Ascending aorta (tissue), 2 donors: ENCODE data around the gene ADAMTS17. TPM values are rescaled to one million over a fixed set of nuclear protein-coding genes. Genes with fewer than 3 reads are reported as not detected.
A peak's percentile ranks its signal among the peaks of the same experiment; 100 is the strongest.

ENCODE experiments used
- DNase-seq, 2 donors: peaks; one replicate each; pipeline ENCODE4 v3.0.0-alpha.2; 2019; ENCODE audit warnings: low spot score in 2 of 2
- H3K27ac ChIP-seq, 2 donors: fragments of 200-600 bp; sonication (generic); one replicate each; pipeline ENCODE4 v1.5.1; 2016 to 2017; ENCODE audit warnings: mild to moderate bottlenecking in 1 of 2
- H3K27me3 ChIP-seq: fragments of 200-600 bp; sonication (generic); one replicate; pipeline ENCODE4 v1.5.1; 2017
- H3K36me3 ChIP-seq, 2 donors: fragments of 200-600 bp; sonication (generic); one replicate each; pipeline ENCODE4 v1.5.1; 2016
- H3K4me1 ChIP-seq, 2 donors: fragments of 200-600 bp; sonication (generic); one replicate each; pipeline ENCODE4 v1.5.1; 2016 to 2017; ENCODE audit warnings: mild to moderate bottlenecking in 1 of 2
- H3K4me3 ChIP-seq, 2 donors: fragments of 200-600 bp; sonication (generic); one replicate each; pipeline ENCODE4 v1.5.1; 2016 to 2017; ENCODE audit warnings: mild to moderate bottlenecking in 1 of 2
- H3K9me3 ChIP-seq, 2 donors: fragments of 200-600 bp; sonication (generic); one replicate each; pipeline ENCODE4 v1.5.1; 2016
- CTCF ChIP-seq, 3 experiments: fragments of 200-600 bp in 2 of 3; fragments of 450-650 bp in 1 of 3; sonication (generic) in 2 of 3; IDR thresholded peaks; one replicate each; pipeline ENCODE4 v1.5.1; 2016 to 2019; ENCODE audit warnings: antibody characterized with exemption in 3 of 3, mild to moderate bottlenecking in 1 of 3, moderate library complexity in 1 of 3
- intact Hi-C: fragments of 100-400 bp; cut with DNase I; formaldehyde crosslinking; loops from one replicate; pipeline ENCODE4 v1.15.1; 2023
- total RNA-seq: library from RNA; depleted of rRNA; stranded (reverse); fragments of >200 nt; gene quantifications from one replicate; pipeline ENCODE4 v1.1.0, GENCODE V29; 2016

The ADAMTS17 gene
- total RNA-seq, 1 donor from 2014 or later = 2.8 TPM

GRCh38 chr15:100108346-100108745, 233.4 kb downstream of the ADAMTS17 start:
- H3K36me3 ChIP-seq = no peaks in the 10 kb centered on the region
- no peak for TF ChIP-seq CTCF (IDR thresholded peaks at IDR 0.05)
- H3K27me3 ChIP-seq = no peaks in the 10 kb centered on the region
- H3K4me1 ChIP-seq = peaks cover 25 to 40% of the 10 kb centered on the region in 2 donors
- H3K27ac ChIP-seq = no peak overlapping the region
- no peaks in the 10 kb centered on the region for H3K9me3 ChIP-seq
- DNase-seq = peak in 1 of 2 donors; percentile 31
- intact Hi-C loops = no loop called here
- H3K4me3 ChIP-seq = no peak overlapping the region

- H3K9me3 ChIP-seq = no peaks in the 10 kb centered on the region
- peaks cover 21 to 33% of the 10 kb centered on the region in 2 donors for H3K4me1 ChIP-seq
- DNase-seq = peak in 1 of 2 donors; percentile 35
- TF ChIP-seq CTCF (IDR thresholded peaks at IDR 0.05) = no peak
- H3K4me3 ChIP-seq = no peak overlapping the region
- no peak overlapping the region for H3K27ac ChIP-seq
- intact Hi-C loops = no loop called here
- H3K36me3 ChIP-seq = no peaks in the 10 kb centered on the region
- H3K27me3 ChIP-seq = no peaks in the 10 kb centered on the region
Measured at GRCh38 chr15:100107606-100108225, 234.1 kb downstream of the ADAMTS17 start.

GRCh38 chr15:100107151-100107550, 234.6 kb downstream of the ADAMTS17 start:
- no peak for TF ChIP-seq CTCF (IDR thresholded peaks at IDR 0.05)
- Histone ChIP-seq H3K27ac (peak overlapping the region in 1 of 2 donors; percentile 46), H3K9me3 (no peaks in the 10 kb centered on the region), H3K36me3 (no peaks in the 10 kb centered on the region), H3K4me3 (no peak overlapping the region), H3K4me1 (peaks cover 15 to 28% of the 10 kb centered on the region in 2 donors), H3K27me3 (no peaks in the 10 kb centered on the region)
- peak in 1 of 2 donors; percentile 49 for DNase-seq
- intact Hi-C loops = no loop called here

GRCh38 chr15:100106732-100107131, 235.0 kb downstream of the ADAMTS17 start:
- intact Hi-C loops = no loop called here
- Histone ChIP-seq H3K4me3 (no peak overlapping the region), H3K27me3 (no peaks in the 10 kb centered on the region), H3K27ac (peak overlapping the region in 1 of 2 donors; percentile 46), H3K4me1 (peaks cover 11 to 27% of the 10 kb centered on the region in 2 donors), H3K36me3 (no peaks in the 10 kb centered on the region), H3K9me3 (no peaks in the 10 kb centered on the region)
- peak in 1 of 2 donors; percentile 54 for DNase-seq
- TF ChIP-seq CTCF (IDR thresholded peaks at IDR 0.05) = no peak

- intact Hi-C loops = no loop called here
- Histone ChIP-seq H3K4me3 (no peak overlapping the region), H3K9me3 (no peaks in the 10 kb centered on the region), H3K27me3 (no peaks in the 10 kb centered on the region), H3K36me3 (no peaks in the 10 kb centered on the region), H3K4me1 (peaks cover 0 to 14% of the 10 kb centered on the region in 2 donors), H3K27ac (no peak overlapping the region)
- TF ChIP-seq CTCF (IDR thresholded peaks at IDR 0.05) = no peak
- DNase-seq = peak in 1 of 2 donors; percentile 34
Measured at GRCh38 chr15:100105101-100105500, 236.7 kb downstream of the ADAMTS17 start.
